ENCODE measurements around the gene LIMCH1. TPM values are rescaled to one million over a fixed set of nuclear protein-coding genes. Genes with fewer than 3 reads are reported as not detected.

LIMCH1 gene
- total RNA-seq, 1 donor from 2014 or later: 12.7 TPM

DNA sequence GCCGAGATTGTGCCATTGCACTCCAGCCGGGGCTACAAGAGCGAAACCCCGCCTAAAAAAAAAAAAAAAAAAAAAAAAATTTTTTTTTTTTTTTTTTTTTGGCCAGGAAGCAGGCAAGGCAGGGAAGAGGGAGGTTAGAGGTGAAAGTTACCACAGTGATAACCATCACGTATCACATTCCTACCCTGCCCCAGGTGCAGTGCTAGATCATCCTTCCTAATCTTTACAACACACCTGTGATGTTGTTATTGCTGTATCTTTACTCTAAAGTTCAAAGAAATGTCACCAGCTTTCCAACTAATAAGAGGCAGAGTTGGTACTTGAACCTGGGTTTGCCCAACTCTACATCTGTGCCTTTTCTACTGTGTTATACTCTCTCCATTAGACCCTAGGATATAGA lies 7.2 kb upstream of the LIMCH1 start:
- no peak overlapping the region for H3K4me3 Mint-ChIP-seq (ENCODE audit: low read depth)
- H3K36me3 Mint-ChIP-seq (ENCODE audit: insufficient read depth): no peaks in the 10 kb centered on the region

GRCh38 chr4:41532336-41532735 lies 5.6 kb upstream of the LIMCH1 start:
- Mint-ChIP-seq H3K27me3 (peaks cover 38% of the 10 kb centered on the region), H3K27ac (no peak overlapping the region), H3K36me3 (ENCODE audit: insufficient read depth) (no peaks in the 10 kb centered on the region), H3K9me3 (ENCODE audit: low read depth) (no peaks in the 10 kb centered on the region), H3K4me3 (ENCODE audit: low read depth) (no peak overlapping the region), H3K4me1 (ENCODE audit: low read depth) (peaks cover 13% of the 10 kb centered on the region)
- no peak for DNase-seq (ENCODE audit: low spot score, unreplicated experiment)
- TF ChIP-seq CTCF (IDR thresholded peaks at IDR 0.05; ENCODE audit: unreplicated experiment): no peak

More for the DNA sequence above, 7.2 kb upstream of the LIMCH1 start:
- Mint-ChIP-seq H3K9me3 (ENCODE audit: low read depth) (peaks cover 3% of the 10 kb centered on the region), H3K27ac (no peak overlapping the region), H3K4me1 (ENCODE audit: low read depth) (peaks cover 12% of the 10 kb centered on the region), H3K27me3 (peaks cover 35% of the 10 kb centered on the region)
- DNase-seq (ENCODE audit: low spot score, unreplicated experiment): no peak
- TF ChIP-seq CTCF (IDR thresholded peaks at IDR 0.05; ENCODE audit: unreplicated experiment): no peak

DNA sequence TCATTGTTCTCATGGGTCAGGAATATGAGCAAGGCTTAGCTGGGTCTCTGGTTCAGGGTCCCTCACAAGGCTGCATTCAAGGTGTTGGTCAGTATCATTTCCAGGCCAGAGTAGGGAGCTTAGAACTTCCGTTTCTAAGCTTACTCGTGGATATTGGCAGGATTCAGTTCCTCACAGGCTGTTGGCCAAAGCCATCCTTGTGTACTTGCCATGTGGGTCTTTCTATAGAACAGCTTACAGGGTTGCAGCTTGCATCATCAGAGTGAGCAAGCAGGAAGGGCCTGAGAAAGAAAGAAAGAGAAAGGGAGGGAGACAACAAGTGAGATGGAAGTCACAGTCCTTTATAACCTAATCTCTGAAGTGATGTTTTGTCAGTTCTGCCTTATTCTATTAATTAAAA lies 5.1 kb upstream of the LIMCH1 start:
- peaks cover 13% of the 10 kb centered on the region for H3K4me1 Mint-ChIP-seq (ENCODE audit: low read depth)
- no peak for DNase-seq (ENCODE audit: low spot score, unreplicated experiment)
- no peaks in the 10 kb centered on the region for H3K36me3 Mint-ChIP-seq (ENCODE audit: insufficient read depth)
- no peak overlapping the region for H3K27ac Mint-ChIP-seq
- H3K9me3 Mint-ChIP-seq (ENCODE audit: low read depth): no peaks in the 10 kb centered on the region
- peaks cover 40% of the 10 kb centered on the region for H3K27me3 Mint-ChIP-seq
- H3K4me3 Mint-ChIP-seq (ENCODE audit: low read depth): no peak overlapping the region
- no peak for TF ChIP-seq CTCF (IDR thresholded peaks at IDR 0.05; ENCODE audit: unreplicated experiment)

GRCh38 chr4:41533680-41534079 lies 4.3 kb upstream of the LIMCH1 start:
- no peak overlapping the region for H3K4me3 Mint-ChIP-seq (ENCODE audit: low read depth)
- peaks cover 43% of the 10 kb centered on the region for H3K27me3 Mint-ChIP-seq
- DNase-seq (ENCODE audit: low spot score, unreplicated experiment): no peak
- H3K9me3 Mint-ChIP-seq (ENCODE audit: low read depth): no peaks in the 10 kb centered on the region
- TF ChIP-seq CTCF (IDR thresholded peaks at IDR 0.05; ENCODE audit: unreplicated experiment): no peak
- H3K27ac Mint-ChIP-seq: no peak overlapping the region
- no peaks in the 10 kb centered on the region for H3K36me3 Mint-ChIP-seq (ENCODE audit: insufficient read depth)
- H3K4me1 Mint-ChIP-seq (ENCODE audit: low read depth): peaks cover 15% of the 10 kb centered on the region

DNA sequence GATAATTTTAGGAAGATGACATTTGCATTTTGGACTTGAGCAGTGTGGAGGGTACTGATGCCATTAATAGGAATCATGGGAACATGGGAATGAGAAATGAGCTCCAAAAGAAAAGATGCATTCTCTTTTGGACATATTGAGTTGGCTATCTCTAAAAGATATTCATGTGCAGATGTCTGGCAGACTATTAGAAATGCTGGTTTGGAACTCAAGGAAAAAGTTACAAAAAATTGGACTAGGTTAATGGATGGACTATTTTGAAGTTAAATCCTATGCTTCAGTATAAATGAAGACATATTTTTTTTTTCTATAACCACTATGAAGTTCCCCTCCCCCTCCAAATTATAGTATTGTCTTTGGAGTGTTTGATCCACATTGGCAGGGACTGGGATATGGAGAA lies 3.6 kb upstream of the LIMCH1 start:
- H3K4me1 Mint-ChIP-seq (ENCODE audit: low read depth): peaks cover 15% of the 10 kb centered on the region
- H3K4me3 Mint-ChIP-seq (ENCODE audit: low read depth): no peak overlapping the region
- no peak for DNase-seq (ENCODE audit: low spot score, unreplicated experiment)
- no peak for TF ChIP-seq CTCF (IDR thresholded peaks at IDR 0.05; ENCODE audit: unreplicated experiment)
- no peak overlapping the region for H3K27ac Mint-ChIP-seq
- H3K27me3 Mint-ChIP-seq: peaks cover 38% of the 10 kb centered on the region
- no peaks in the 10 kb centered on the region for H3K9me3 Mint-ChIP-seq (ENCODE audit: low read depth)
- H3K36me3 Mint-ChIP-seq (ENCODE audit: insufficient read depth): no peaks in the 10 kb centered on the region

All from progenitor cell of endocrine pancreas (in vitro differentiated cells).